Measurements from ENCODE around the gene SYCN.

Gene SYCN

DNA sequence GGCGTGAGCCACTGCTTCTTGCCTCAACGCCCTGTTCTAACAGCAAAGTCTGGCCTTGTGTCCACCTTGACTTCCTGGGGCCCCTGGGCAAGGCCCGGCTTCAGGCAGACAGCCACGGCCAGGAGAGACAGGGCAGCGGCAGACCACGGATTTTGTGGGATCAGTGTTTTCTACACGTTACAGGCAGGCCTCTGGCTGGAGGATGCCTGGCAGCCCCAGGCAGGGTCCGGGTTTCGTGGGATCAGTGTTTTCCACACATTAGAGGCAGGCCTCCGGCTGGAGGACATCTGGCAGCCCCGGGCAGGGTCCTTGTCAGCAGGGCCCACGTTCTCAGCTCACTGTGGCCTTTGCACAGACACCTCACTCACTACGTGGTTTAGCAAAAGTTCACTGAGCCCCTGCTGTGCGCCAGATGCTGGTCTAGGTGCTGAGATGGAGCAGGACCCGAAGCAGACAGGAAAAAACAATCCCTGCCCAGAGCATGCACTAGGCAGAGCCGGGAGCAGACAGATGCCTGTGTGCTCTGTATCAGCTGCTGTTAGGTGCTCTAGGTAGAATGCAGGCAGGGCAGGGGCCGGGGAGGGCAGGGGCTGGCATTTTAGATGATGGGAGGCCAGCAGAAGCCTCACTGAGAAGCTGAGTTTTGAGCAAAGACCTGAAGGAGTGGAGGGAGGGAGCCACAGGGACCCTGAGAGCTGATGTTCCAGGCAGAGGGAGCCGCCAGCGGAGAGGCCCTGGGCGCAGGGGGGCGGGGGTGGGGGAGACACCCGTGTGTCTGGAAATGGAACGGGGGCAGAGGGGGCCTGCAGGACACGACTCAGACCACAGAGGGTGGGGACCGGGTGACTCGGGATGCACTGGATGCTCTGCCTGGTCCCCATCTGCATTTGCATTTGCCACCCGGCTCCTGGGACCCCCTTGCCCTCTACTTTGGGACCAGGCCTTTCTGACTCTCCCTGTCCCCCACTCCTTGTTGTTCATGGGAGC lies 32.3 kb downstream of the SYCN start:
- DNase-seq (ENCODE audit: low read depth): no peak

DNA sequence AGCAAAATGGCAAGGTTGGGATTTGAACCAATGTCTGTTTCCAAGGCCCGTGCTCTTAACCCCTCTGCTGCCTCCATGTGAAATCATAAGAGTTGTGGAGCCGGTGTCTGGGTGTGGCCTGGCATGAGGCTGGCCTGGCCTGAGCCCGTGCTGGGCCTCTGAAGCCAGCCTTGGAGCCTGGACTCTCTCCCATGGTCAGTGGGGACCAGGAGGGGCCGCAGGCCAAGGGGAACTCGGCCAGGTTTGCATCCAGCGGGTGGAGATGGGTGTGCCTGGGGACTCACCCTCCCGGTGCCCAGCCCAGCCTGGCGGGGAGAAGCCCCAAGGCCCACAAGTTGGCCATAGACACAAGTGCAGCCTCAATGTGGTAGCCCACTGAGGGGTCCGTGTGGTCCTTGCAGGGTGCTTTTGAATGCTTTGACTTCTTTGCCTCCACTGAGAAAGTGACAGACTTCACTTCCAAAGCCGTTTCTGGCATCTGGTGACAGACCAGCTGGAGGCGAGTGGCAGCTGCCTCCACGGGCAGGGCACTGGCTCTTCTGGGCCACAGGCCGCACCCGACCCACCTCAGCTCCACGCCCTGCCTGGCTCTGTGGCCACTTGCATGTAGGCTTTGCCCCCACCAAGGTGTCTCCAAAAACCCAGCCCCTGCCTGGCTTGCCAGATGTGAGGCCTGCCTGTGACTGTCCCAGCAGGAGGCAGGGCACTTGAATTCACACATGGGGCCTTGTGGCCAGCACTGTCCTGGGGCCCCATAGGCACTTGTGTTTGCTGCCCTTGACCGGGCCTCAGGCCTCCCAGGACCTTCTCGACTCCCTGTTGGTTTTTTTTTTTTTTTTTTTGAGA lies 33.5 kb downstream of the SYCN start:
- no peak for DNase-seq (ENCODE audit: low read depth)

- DNase-seq (ENCODE audit: low read depth): no peak
Measured at GRCh38 chr19:39169143-39169810, 34.8 kb downstream of the SYCN start.

GRCh38 chr19:39168258-39169142 lies 35.6 kb downstream of the SYCN start:
- no peak for DNase-seq (ENCODE audit: low read depth)

DNA sequence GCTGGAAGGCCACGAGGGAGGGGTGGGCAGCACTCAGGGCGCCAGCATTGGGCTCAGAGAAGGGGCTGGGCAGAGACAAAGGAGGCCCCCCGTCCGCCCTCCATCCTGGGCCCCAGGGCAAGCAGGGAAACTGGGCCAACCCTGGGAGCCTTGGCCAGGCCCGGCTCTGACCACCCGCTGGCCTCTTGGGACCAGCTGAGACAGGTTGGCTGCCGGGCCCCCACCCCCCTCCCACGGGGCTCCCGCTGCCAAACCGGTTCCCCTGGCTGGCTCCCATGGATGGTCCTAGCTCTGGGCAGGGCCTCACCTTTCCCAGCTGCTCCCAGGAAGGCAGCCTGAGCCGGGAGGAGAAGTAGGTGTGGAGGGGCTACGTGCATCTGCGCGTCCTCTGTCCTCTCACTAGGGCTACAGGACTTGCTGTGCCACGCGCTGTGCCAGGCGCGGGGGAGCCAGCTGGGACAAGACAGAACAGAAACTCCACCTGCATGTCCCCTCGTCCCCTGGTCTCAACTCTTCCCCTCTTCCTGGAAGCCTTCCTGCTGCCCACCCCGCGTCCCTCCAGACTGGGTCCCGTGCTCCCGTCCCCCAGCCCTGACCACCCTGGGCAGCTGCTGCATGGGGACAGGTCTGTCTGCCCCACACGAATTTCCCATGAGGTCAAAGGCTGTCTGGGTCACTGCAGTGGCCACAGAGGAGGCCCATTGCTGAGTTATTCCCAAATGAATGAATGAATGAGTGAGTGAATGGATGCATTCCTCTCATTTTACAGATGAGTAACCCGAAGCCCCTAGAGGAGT lies 36.4 kb downstream of the SYCN start:
- DNase-seq (ENCODE audit: low read depth): no peak

DNA sequence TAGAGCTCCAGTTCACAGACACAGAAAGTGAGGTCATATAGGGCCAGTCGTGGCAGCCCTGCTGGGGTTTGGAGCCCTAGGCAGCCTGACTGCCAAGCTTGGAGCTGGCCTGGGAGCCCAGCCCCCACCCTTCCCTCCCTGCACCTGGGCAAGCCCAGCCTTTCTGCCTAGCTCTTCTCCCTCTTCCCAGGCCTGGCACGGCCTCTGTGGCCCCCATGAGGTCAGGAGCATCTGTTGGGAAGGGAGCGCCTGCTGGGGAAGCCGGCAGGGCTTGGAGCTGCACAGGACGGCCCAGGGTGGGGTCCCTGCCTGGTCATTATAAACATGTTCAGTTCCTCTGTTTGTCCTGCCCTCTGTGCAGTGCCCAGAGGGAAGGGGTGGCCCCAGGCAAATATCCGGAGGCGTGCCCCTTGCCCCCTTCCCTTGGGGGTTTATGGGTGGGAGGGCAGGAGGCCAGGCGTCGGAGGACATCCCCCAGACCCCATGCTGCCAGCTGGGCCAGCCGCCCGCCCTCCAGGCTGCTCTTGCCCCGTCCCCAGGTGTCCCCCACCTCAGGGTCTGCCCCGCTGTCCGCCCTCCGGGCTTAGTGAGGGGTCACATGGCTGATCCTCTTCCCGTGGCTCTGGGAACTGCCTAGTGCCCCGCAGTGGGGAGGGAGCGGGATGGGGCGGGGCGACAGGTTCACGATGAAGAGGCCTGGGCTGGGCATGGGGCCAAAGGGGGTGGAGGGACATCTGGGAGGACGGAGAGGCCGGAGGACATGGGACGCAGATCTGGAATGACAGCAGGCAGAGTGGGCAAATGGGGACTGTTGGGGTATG lies 37.3 kb downstream of the SYCN start:
- no peak for DNase-seq (ENCODE audit: low read depth)

DNA sequence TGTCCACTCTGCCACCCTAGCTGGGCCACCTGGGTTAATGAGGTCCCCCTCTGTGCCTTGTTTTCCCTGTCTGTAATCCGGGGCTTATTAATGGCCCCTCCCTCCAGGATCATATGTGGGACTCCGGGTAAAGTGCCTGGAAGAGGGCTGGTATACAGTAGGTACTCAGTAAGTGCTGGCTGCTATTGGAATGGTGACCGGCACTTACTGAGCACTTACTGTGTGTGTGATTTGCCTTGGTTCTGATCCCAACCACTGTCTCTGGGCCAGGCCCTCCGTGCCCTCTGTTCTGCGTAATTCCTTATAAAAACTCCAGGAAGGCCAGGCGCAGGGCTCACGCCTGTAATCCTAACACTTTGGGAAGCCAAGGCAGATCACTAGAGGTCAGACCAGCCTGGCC lies 38.2 kb downstream of the SYCN start:
- DNase-seq (ENCODE audit: low read depth): no peak

DNA sequence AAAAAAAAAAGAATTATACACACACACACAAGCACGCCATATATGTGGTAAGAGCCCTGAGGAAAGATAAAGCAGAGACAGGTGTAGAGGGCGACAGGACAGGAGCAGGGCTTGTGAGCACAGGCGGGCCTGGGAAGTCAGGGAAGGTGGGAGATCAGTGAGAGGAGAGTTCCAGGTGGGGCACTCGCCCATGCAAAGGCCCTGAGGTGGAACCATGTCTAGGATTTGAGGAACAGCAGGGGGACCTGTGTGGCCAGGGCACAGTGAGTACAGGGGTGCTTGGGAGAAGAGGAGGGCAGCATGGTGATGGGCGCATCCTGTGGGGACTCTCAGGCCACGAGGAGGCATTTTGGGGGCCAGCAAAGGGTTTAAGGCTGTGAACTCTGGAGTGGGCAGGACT lies 39.8 kb downstream of the SYCN start:
- no peak for DNase-seq (ENCODE audit: low read depth)

DNA sequence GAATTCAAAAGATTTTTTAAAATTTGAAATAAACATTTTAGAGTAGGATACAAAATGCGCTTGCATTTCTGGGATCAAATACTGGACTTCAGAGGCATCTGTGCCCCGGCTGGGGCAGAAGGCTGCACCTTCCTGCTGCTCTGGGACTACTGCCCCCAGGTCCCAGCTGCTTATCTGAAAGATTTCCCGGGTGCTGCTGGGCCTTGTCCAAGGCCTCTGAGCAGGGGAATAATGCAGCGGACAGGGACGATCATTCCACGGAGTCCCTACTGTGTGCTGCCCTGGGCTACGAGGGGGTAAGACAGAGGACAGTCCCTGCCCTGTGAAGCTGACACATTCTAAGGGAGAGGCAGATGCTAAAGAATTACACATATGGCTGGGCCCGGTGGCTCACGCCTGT lies 40.4 kb downstream of the SYCN start:
- DNase-seq (ENCODE audit: low read depth): no peak

- DNase-seq (ENCODE audit: low read depth): no peak
Measured at GRCh38 chr19:39162441-39163043, 41.5 kb downstream of the SYCN start.

GRCh38 chr19:39160889-39161672 lies 43.0 kb downstream of the SYCN start:
- DNase-seq (ENCODE audit: low read depth): no peak

- no peak for DNase-seq (ENCODE audit: low read depth)
Measured at GRCh38 chr19:39160523-39160861, 43.6 kb downstream of the SYCN start.

- DNase-seq (ENCODE audit: low read depth): no peak
Measured at GRCh38 chr19:39158646-39159260, 45.3 kb downstream of the SYCN start.

- no peak for DNase-seq (ENCODE audit: low read depth)
Measured at GRCh38 chr19:39157997-39158389, 46.1 kb downstream of the SYCN start.

- DNase-seq (ENCODE audit: low read depth): no peak
Measured at GRCh38 chr19:39157275-39157996, 46.6 kb downstream of the SYCN start.

- DNase-seq (ENCODE audit: low read depth): no peak
Measured at GRCh38 chr19:39156326-39157230, 47.5 kb downstream of the SYCN start.

Measured in activated T-cell treated with anti-CD3 and anti-CD28 coated beads for 24 hours (primary cell).